Left lung (tissue), 10 donors: ENCODE measurements around the gene LDAF1. TPM values are rescaled to one million over a fixed set of nuclear protein-coding genes. Genes with fewer than 3 reads are reported as not detected.

Experiments
- ATAC-seq: fragments of 200-7000 bp; cut with Tn5 transposase; one replicate; pipeline ENCODE4 v1.9.1; 2020; ENCODE audit warnings: moderate library complexity
- DNase-seq, 4 donors: peaks; one replicate each; pipeline ENCODE4 v3.0.0-alpha.2; 2013 to 2020
- H3K27ac ChIP-seq, 2 donors: fragments of 200-600 bp; sonication (generic) in 1 of 2; one replicate each; pipeline versions ENCODE4 v1.5.0 to v1.8.0; 2020 to 2021
- H3K27me3 ChIP-seq, 2 donors: fragments of 200-600 bp; sonication (generic) in 1 of 2; one replicate each; pipeline versions ENCODE4 v1.5.0 to v1.8.0; 2020 to 2021
- H3K36me3 ChIP-seq, 2 donors: fragments of 200-600 bp; sonication (generic) in 1 of 2; one replicate each; pipeline versions ENCODE4 v1.5.0 to v1.8.0; 2020 to 2021
- H3K4me1 ChIP-seq, 2 donors: fragments of 200-600 bp; one replicate each; pipeline ENCODE4 v1.8.0; 2021
- H3K4me3 ChIP-seq, 2 donors: fragments of 200-600 bp; sonication (generic) in 1 of 2; one replicate each; pipeline versions ENCODE4 v1.5.0 to v1.8.0; 2020 to 2021; ENCODE audit warnings: mild to moderate bottlenecking in 1 of 2
- H3K9me3 ChIP-seq, 2 donors: fragments of 200-600 bp; sonication (generic) in 1 of 2; one replicate each; pipeline versions ENCODE4 v1.5.0 to v1.8.0; 2020 to 2021
- intact Hi-C, 2 donors: fragments of 100-400 bp; cut with DNase I; formaldehyde crosslinking; loops; one replicate each; pipeline versions ENCODE4 v1.11.2 to v1.14.2; 2022
- polyA plus RNA-seq, 6 donors: library from polyadenylated mRNA; unstranded; fragments of 120-200 nt; gene quantifications; one replicate each; pipeline ENCODE4 v1.2.1, GENCODE V29; 2013; ENCODE audit not compliant: insufficient read length in 6 of 6
- total RNA-seq, 2 donors: library from RNA; stranded (reverse); fragmentation: NEBNext Ultra II Directional; extraction: Animal tissue kit (Norgen Biotek cat#: 25700); gene quantifications; one replicate each; pipeline ENCODE4 v1.2.1, GENCODE V29; 2021
- TF ChIP-seq, protein P1 (sequence below), 2 donors: fragments of 200-600 bp; sonication (generic) in 1 of 2; IDR thresholded peaks; one replicate each; pipeline versions ENCODE4 v1.5.0 to v1.8.0; 2021; ENCODE audit warnings: antibody characterized with exemption in 2 of 2
- donor health status: DM: no; HTN: yes; CAD: no.
- donor health status: DM: no; HTN: no; CAD: no.

The LDAF1 gene
- total and polyA plus RNA-seq, 8 donors, result 27.9 to 48.5 (median 38.2) TPM

GRCh38 chr16:21214086-21214485, 55.6 kb downstream of the LDAF1 start:
- Histone ChIP-seq H3K4me3 (no peak overlapping the region), H3K36me3 (no peaks in the 10 kb centered on the region), H3K27ac (no peak overlapping the region), H3K4me1 (no peaks in the 10 kb centered on the region), H3K9me3 (no peaks in the 10 kb centered on the region), H3K27me3 (peaks cover 0 to 9% of the 10 kb centered on the region in 2 donors)
- DNase-seq, result no peak
- ATAC-seq, result no peak
- intact Hi-C loops, result no loop called here
- TF ChIP-seq, protein P1, sequence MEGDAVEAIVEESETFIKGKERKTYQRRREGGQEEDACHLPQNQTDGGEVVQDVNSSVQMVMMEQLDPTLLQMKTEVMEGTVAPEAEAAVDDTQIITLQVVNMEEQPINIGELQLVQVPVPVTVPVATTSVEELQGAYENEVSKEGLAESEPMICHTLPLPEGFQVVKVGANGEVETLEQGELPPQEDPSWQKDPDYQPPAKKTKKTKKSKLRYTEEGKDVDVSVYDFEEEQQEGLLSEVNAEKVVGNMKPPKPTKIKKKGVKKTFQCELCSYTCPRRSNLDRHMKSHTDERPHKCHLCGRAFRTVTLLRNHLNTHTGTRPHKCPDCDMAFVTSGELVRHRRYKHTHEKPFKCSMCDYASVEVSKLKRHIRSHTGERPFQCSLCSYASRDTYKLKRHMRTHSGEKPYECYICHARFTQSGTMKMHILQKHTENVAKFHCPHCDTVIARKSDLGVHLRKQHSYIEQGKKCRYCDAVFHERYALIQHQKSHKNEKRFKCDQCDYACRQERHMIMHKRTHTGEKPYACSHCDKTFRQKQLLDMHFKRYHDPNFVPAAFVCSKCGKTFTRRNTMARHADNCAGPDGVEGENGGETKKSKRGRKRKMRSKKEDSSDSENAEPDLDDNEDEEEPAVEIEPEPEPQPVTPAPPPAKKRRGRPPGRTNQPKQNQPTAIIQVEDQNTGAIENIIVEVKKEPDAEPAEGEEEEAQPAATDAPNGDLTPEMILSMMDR (IDR thresholded peaks at IDR 0.05), result no peak

- Histone ChIP-seq H3K4me1 (peaks cover 0 to 3% of the 10 kb centered on the region in 2 donors), H3K27me3 (peaks cover 0 to 9% of the 10 kb centered on the region in 2 donors), H3K27ac (no peak overlapping the region), H3K36me3 (no peaks in the 10 kb centered on the region), H3K4me3 (no peak overlapping the region), H3K9me3 (no peaks in the 10 kb centered on the region)
- ATAC-seq, result no peak
- TF ChIP-seq, protein P1 (IDR thresholded peaks at IDR 0.05), result no peak
- intact Hi-C loops, result no loop called here
- DNase-seq, result no peak
Observed at GRCh38 chr16:21217121-21217520, 58.6 kb downstream of the LDAF1 start.

DNA sequence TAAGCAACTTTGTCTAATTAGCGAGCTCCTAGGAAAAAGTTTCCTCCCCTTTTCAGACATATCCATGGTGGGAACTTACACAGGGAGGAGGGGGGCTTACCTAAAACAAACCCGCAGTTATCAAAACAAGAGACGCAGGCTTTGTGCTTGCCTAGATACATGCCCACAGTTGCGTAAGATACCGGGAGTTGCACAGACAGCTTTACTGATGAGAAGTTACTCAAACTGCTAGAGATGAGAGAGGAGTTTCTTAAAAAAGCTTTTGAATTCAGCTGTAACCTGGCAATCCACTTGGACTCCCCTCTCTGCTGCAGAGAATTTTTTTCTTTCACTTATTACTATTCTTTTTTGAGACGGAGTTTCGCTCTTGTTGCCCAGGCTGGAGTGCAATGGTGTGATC, 59.7 kb downstream of the LDAF1 start:
- peaks cover 3 to 5% of the 10 kb centered on the region in 2 donors for H3K4me1 ChIP-seq
- ATAC-seq (no peak), DNase-seq (no peak)
- TF ChIP-seq, protein P1 (IDR thresholded peaks at IDR 0.05), result no peak
- H3K27me3 ChIP-seq, result peaks cover 0 to 9% of the 10 kb centered on the region in 2 donors
- H3K27ac ChIP-seq, result no peak overlapping the region
- no peak overlapping the region for H3K4me3 ChIP-seq
- intact Hi-C loops, result no loop called here
- no peaks in the 10 kb centered on the region for H3K9me3 ChIP-seq
- no peaks in the 10 kb centered on the region for H3K36me3 ChIP-seq

DNA sequence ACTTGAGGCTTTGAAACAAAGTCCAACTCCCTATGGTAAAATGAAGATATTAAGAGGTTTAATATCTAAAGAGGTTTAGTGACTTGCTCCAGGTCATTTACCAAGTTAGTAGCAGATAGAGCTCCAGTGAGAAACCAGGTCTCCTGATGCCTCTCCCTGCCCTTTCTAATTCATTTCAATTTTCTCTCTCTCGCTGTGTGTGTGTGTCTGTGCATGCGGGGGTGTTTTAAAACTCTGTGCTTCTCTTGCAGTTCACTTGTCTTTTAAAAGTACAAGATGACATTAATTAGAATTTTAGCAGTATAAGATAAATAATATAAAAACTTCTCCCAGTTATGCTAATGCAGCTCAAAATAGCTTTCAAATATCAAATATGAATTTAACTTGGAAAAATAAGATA, 61.1 kb downstream of the LDAF1 start:
- H3K27me3 ChIP-seq, result peaks cover 0 to 10% of the 10 kb centered on the region in 2 donors
- intact Hi-C loops, result no loop called here
- ATAC-seq (no peak), DNase-seq (no peak)
- H3K27ac ChIP-seq, result no peak overlapping the region
- TF ChIP-seq, protein P1 (IDR thresholded peaks at IDR 0.05), result no peak
- H3K36me3 ChIP-seq, result no peaks in the 10 kb centered on the region
- no peaks in the 10 kb centered on the region for H3K9me3 ChIP-seq
- H3K4me1 ChIP-seq, result peaks cover 3 to 6% of the 10 kb centered on the region in 2 donors
- H3K4me3 ChIP-seq, result no peak overlapping the region

GRCh38 chr16:21222495-21223337, 64.2 kb downstream of the LDAF1 start:
- peak; percentile 88 for ATAC-seq

More at GRCh38 chr16:21222495-21223337, 64.2 kb downstream of the LDAF1 start:
- Histone ChIP-seq H3K27ac (peak overlapping the region in 1 of 2 donors; percentile 28), H3K4me3 (no peak overlapping the region), H3K9me3 (no peaks in the 10 kb centered on the region), H3K36me3 (no peaks in the 10 kb centered on the region), H3K4me1 (peaks cover 3 to 6% of the 10 kb centered on the region in 2 donors), H3K27me3 (peaks cover 0 to 4% of the 10 kb centered on the region in 2 donors)
- peak in 1 of 4 donors; percentile 27 for DNase-seq
- intact Hi-C loops, result no loop called here
- TF ChIP-seq, protein P1 (IDR thresholded peaks at IDR 0.05), result no peak
